Measurements from ENCODE around the gene NT5C1A.

NT5C1A gene

GRCh38 chr1:39671793-39672550, at the start of gene NT5C1A:
NT5C1A (minus strand) TSS chr1:39672107; CDS start chr1:39672038, 69 bp downstream.
- DNase-seq, result no peak
- TF ChIP-seq GATA1 (IDR thresholded peaks at IDR 0.05; ENCODE audit: low read depth, low read length) (no peak), POLR2A (IDR thresholded peaks at IDR 0.05; ENCODE audit: low read length) (no peak)

- no peak for DNase-seq
- TF ChIP-seq POLR2A (IDR thresholded peaks at IDR 0.05; ENCODE audit: low read length) (no peak), GATA1 (IDR thresholded peaks at IDR 0.05; ENCODE audit: low read depth, low read length) (no peak)
Measured at GRCh38 chr1:39721664-39722063, 49.8 kb upstream of the NT5C1A start.

- TF ChIP-seq POLR2A (IDR thresholded peaks at IDR 0.05; ENCODE audit: low read length) (no peak), GATA1 (IDR thresholded peaks at IDR 0.05; ENCODE audit: low read depth, low read length) (no peak)
- peak; percentile 59 to 77 for DNase-seq
Measured at GRCh38 chr1:39720094-39720999, 48.4 kb upstream of the NT5C1A start.

GRCh38 chr1:39717809-39718208, 45.9 kb upstream of the NT5C1A start:
- no peak for TF ChIP-seq POLR2A (IDR thresholded peaks at IDR 0.05; ENCODE audit: low read length)
- TF ChIP-seq GATA1 (IDR thresholded peaks at IDR 0.05; ENCODE audit: low read depth, low read length), result no peak
- DNase-seq, result no peak

- TF ChIP-seq POLR2A (IDR thresholded peaks at IDR 0.05; ENCODE audit: low read length) (no peak), GATA1 (IDR thresholded peaks at IDR 0.05; ENCODE audit: low read depth, low read length) (no peak)
- no peak for DNase-seq
Measured at GRCh38 chr1:39713557-39713956, 41.6 kb upstream of the NT5C1A start.

GRCh38 chr1:39711966-39712340, 40.0 kb upstream of the NT5C1A start:
- DNase-seq, result no peak
- no peak for TF ChIP-seq POLR2A (IDR thresholded peaks at IDR 0.05; ENCODE audit: low read length)
- no peak for TF ChIP-seq GATA1 (IDR thresholded peaks at IDR 0.05; ENCODE audit: low read depth, low read length)

- TF ChIP-seq POLR2A (IDR thresholded peaks at IDR 0.05; ENCODE audit: low read length) (no peak), GATA1 (IDR thresholded peaks at IDR 0.05; ENCODE audit: low read depth, low read length) (no peak)
- peak; percentile 73 to 86 for DNase-seq
Measured at GRCh38 chr1:39711104-39711965, 39.4 kb upstream of the NT5C1A start.

- no peak for TF ChIP-seq POLR2A (IDR thresholded peaks at IDR 0.05; ENCODE audit: low read length)
- no peak for TF ChIP-seq GATA1 (IDR thresholded peaks at IDR 0.05; ENCODE audit: low read depth, low read length)
- no peak for DNase-seq
Measured at GRCh38 chr1:39707506-39707905, 35.6 kb upstream of the NT5C1A start.

- TF ChIP-seq GATA1 (IDR thresholded peaks at IDR 0.05; ENCODE audit: low read depth, low read length) (no peak), POLR2A (IDR thresholded peaks at IDR 0.05; ENCODE audit: low read length) (no peak)
- no peak for DNase-seq
Measured at GRCh38 chr1:39704757-39705156, 32.9 kb upstream of the NT5C1A start.

- no peak for DNase-seq
- no peak for TF ChIP-seq POLR2A (IDR thresholded peaks at IDR 0.05; ENCODE audit: low read length)
- no peak for TF ChIP-seq GATA1 (IDR thresholded peaks at IDR 0.05; ENCODE audit: low read depth, low read length)
Measured at GRCh38 chr1:39701049-39701439, 29.1 kb upstream of the NT5C1A start.

- no peak for DNase-seq
- TF ChIP-seq POLR2A (IDR thresholded peaks at IDR 0.05; ENCODE audit: low read length) (no peak), GATA1 (IDR thresholded peaks at IDR 0.05; ENCODE audit: low read depth, low read length) (no peak)
Measured at GRCh38 chr1:39700348-39700747, 28.4 kb upstream of the NT5C1A start.

GRCh38 chr1:39699419-39699818, 27.5 kb upstream of the NT5C1A start:
- DNase-seq, result no peak
- no peak for TF ChIP-seq GATA1 (IDR thresholded peaks at IDR 0.05; ENCODE audit: low read depth, low read length)
- no peak for TF ChIP-seq POLR2A (IDR thresholded peaks at IDR 0.05; ENCODE audit: low read length)

GRCh38 chr1:39698568-39698967, 26.7 kb upstream of the NT5C1A start:
- no peak for DNase-seq
- TF ChIP-seq POLR2A (IDR thresholded peaks at IDR 0.05; ENCODE audit: low read length), result no peak
- TF ChIP-seq GATA1 (IDR thresholded peaks at IDR 0.05; ENCODE audit: low read depth, low read length), result no peak

GRCh38 chr1:39696448-39696847, 24.5 kb upstream of the NT5C1A start:
- TF ChIP-seq POLR2A (IDR thresholded peaks at IDR 0.05; ENCODE audit: low read length) (no peak), GATA1 (IDR thresholded peaks at IDR 0.05; ENCODE audit: low read depth, low read length) (no peak)

More at GRCh38 chr1:39696448-39696847, 24.5 kb upstream of the NT5C1A start:
- DNase-seq, result no peak

Measured in erythroblast (primary cell).